HepG2 (cell line): ENCODE data around the gene ANO2. TPM values are rescaled to one million over a fixed set of nuclear protein-coding genes. Genes with fewer than 3 reads are reported as not detected.

Experiments
- ATAC-seq: fragments of 200-7000 bp; cut with Tn5 transposase; 3 replicates; pipeline ENCODE4 v1.9.1; 2020; ENCODE audit warnings: mild to moderate bottlenecking, moderate library complexity
- BruUV-seq: library from RNA; stranded (reverse); fragments of 400-500 nt; replicated peaks from 2 replicates; lab custom pipeline; 2021; lab: Mats Ljungman, UMichigan
- CTCF ChIA-PET: fragments of 300-600 bp; formaldehyde crosslinking; extraction: SDS; loops from one replicate; lab custom pipeline; 2021; ENCODE audit warnings: low total read pairs, inconsistent platforms, low intra/inter-chr PET ratio; lab: Yijun Ruan, JAX
- POLR2A ChIA-PET: fragments of 350-600 bp; sonication (Branson Sonifier 250); formaldehyde crosslinking; loops from one replicate; lab custom pipeline; 2020; ENCODE audit warnings: antibody characterized with exemption, inconsistent platforms; lab: Yijun Ruan, JAX
- DNase-seq: peaks from one replicate; pipeline ENCODE4 v3.0.0-alpha.2; 2015; ENCODE audit warnings: low spot score
- FAIRE-seq: peaks from 3 replicates; lab custom pipeline; 2011; peaks lifted over from hg19 to GRCh38; lab: Jason Lieb, UNC
- H2AFZ ChIP-seq: one replicate; pipeline ENCODE4 v1.6.1; 2011; ENCODE audit warnings: low read length, inconsistent platforms
- H3K27ac ChIP-seq: fragments of 300-600 bp; 3 replicates; pipeline ENCODE4 v1.8.0; 2011; ENCODE audit warnings: mixed run types, mild to moderate bottlenecking, mixed read lengths, low read length, inconsistent platforms; ENCODE audit not compliant: insufficient read depth; ENCODE audit errors: extremely low read length
- H3K27me3 ChIP-seq, 2 experiments: fragments of 200-600 bp in 1 of 2; 2 replicates in 1 of 2; 3 replicates in 1 of 2; pipeline versions ENCODE4 v1.6.0 to v1.8.0; 2011; ENCODE audit warnings: low read length in 2 of 2, mild to moderate bottlenecking in 2 of 2, moderate library complexity in 2 of 2, inconsistent platforms in 1 of 2; ENCODE audit not compliant: insufficient read depth in 2 of 2, control insufficient read depth in 1 of 2
- H3K36me3 ChIP-seq, 2 experiments: fragments of 200-600 bp in 1 of 2; replicated peaks in 1 of 2; 2 replicates in 1 of 2; 3 replicates in 1 of 2; pipeline versions ENCODE4 v1.5.1 to v1.8.0; 2011; ENCODE audit warnings: low read length in 2 of 2, inconsistent platforms in 1 of 2; ENCODE audit not compliant: insufficient read depth in 2 of 2, control insufficient read depth in 1 of 2
- H3K4me1 ChIP-seq: 2 replicates; pipeline ENCODE4 v1.5.1; 2012; ENCODE audit warnings: low read length, inconsistent platforms; ENCODE audit not compliant: insufficient read depth
- H3K4me2 ChIP-seq: 2 replicates; pipeline ENCODE4 v1.6.0; 2011; ENCODE audit warnings: low read depth, low read length, inconsistent platforms
- H3K4me3 ChIP-seq, 3 experiments: fragments of 200-600 bp in 1 of 3; sonication (generic), shearing (Covaris generic) in 1 of 3; replicated peaks in 1 of 3; 2 replicates each; pipeline ENCODE4 v1.5.1; 2011 to 2016; ENCODE audit warnings: low read length in 3 of 3, inconsistent platforms in 2 of 3, low read depth in 2 of 3, mild to moderate bottlenecking in 2 of 3, control low read depth in 1 of 3, mixed read lengths in 1 of 3; ENCODE audit not compliant: insufficient read depth in 1 of 3
- H3K79me2 ChIP-seq: one replicate; pipeline ENCODE4 v1.6.1; 2011; ENCODE audit warnings: low read length, inconsistent platforms; ENCODE audit not compliant: insufficient read depth
- H3K9ac ChIP-seq: 2 replicates; pipeline ENCODE4 v1.6.0; 2011; ENCODE audit warnings: mild to moderate bottlenecking, low read depth, low read length, inconsistent platforms; ENCODE audit not compliant: insufficient read depth
- H3K9me3 ChIP-seq: 2 replicates; pipeline ENCODE4 v1.5.1; 2012; ENCODE audit warnings: mild to moderate bottlenecking, low read length
- H4K20me1 ChIP-seq: 2 replicates; pipeline ENCODE4 v1.6.0; 2011; ENCODE audit warnings: inconsistent platforms, mild to moderate bottlenecking, low read length, moderate library complexity; ENCODE audit not compliant: insufficient read depth
- JUNB ChIP-seq: sonication (generic); formaldehyde crosslinking; IDR thresholded peaks from 2 replicates; pipeline ENCODE4 v1.8.0; 2022; ENCODE audit warnings: missing genetic modification reagents, mild to moderate bottlenecking, borderline replicate concordance
- NCOA2 ChIP-seq: sonication (generic); formaldehyde crosslinking; IDR thresholded peaks from 2 replicates; pipeline ENCODE4 v1.8.0; 2022; ENCODE audit warnings: inconsistent platforms
- NRL ChIP-seq: sonication (generic); formaldehyde crosslinking; IDR thresholded peaks from 2 replicates; pipeline ENCODE4 v1.5.0; 2020; ENCODE audit warnings: missing genetic modification reagents, mild to moderate bottlenecking, moderate library complexity, borderline replicate concordance
- PLRG1 ChIP-seq: fragments of 450-650 bp; conservative IDR thresholded peaks from 2 replicates; pipeline ENCODE4 v1.6.1; 2016
- REL ChIP-seq: sonication (generic); formaldehyde crosslinking; conservative IDR thresholded peaks from 2 replicates; pipeline ENCODE4 v1.8.0; 2022; ENCODE audit warnings: mild to moderate bottlenecking, missing genetic modification reagents, moderate library complexity
- SOX6 ChIP-seq, 2 experiments: fragments of 450-650 bp in 1 of 2; sonication (generic) in 1 of 2; formaldehyde crosslinking in 1 of 2; IDR thresholded peaks; 2 replicates each; pipeline versions ENCODE4 v1.4.0 to v1.6.1; 2017 to 2020; ENCODE audit warnings: antibody characterized with exemption in 1 of 2, mild to moderate bottlenecking in 1 of 2, missing genetic modification reagents in 1 of 2
- TRIM24 ChIP-seq: sonication (generic); formaldehyde crosslinking; IDR thresholded peaks from 2 replicates; pipeline ENCODE4 v1.8.0; 2022; ENCODE audit warnings: mild to moderate bottlenecking, missing genetic modification reagents
- ZBTB25 ChIP-seq: IDR thresholded peaks from 2 replicates; pipeline ENCODE4 v1.6.1; 2018; ENCODE audit warnings: missing genetic modification reagents
- ZC3H4 ChIP-seq: sonication (generic); formaldehyde crosslinking; IDR thresholded peaks from 2 replicates; pipeline ENCODE4 v1.4.0; 2020; ENCODE audit warnings: missing genetic modification reagents, borderline replicate concordance
- ZNF615 ChIP-seq: sonication (generic); formaldehyde crosslinking; IDR thresholded peaks from 2 replicates; pipeline ENCODE4 v1.5.0; 2020; ENCODE audit warnings: mild to moderate bottlenecking, missing genetic modification reagents, borderline replicate concordance
- ZNF691 ChIP-seq: sonication (generic); formaldehyde crosslinking; IDR thresholded peaks from 2 replicates; pipeline ENCODE4 v1.4.0; 2020; ENCODE audit warnings: missing genetic modification reagents, low read depth, mild to moderate bottlenecking, borderline replicate concordance
- ZNF792 ChIP-seq: IDR thresholded peaks from 2 replicates; pipeline ENCODE4 v1.6.1; 2016
- WGBS: methylation state at CpG from one replicate; pipeline ENCODE4 v1.1.6; 2017; ENCODE audit warnings: low lambda C conversion rate; 5-methylcytosine and 5-hydroxymethylcytosine counted together
- in situ Hi-C: cut with HindIII; loops from 2 replicates; pipeline ENCODE4 v1.10.0; 2017; ENCODE audit warnings: low pct_unique_long_range_greater_than_20kb; ENCODE audit not compliant: extremely low pct_ligation_motif_present
- intact Hi-C: fragments of 100-400 bp; cut with micrococcal nuclease; formaldehyde crosslinking; loops from one replicate; pipeline ENCODE4 v1.10.0; 2022; ENCODE audit not compliant: unreplicated experiment
- polyA plus RNA-seq, 8 experiments: library from polyadenylated mRNA; depleted of rRNA in 3 of 8; stranded (reverse) in 7 of 8; unstranded in 1 of 8; fragments of >200 nt; fragmentation: Illumina TruSeq in 4 of 8; extraction: Trizol in 4 of 8; gene quantifications; 2 replicates each; pipeline versions ENCODE4 v1.2.1 to v1.2.3, GENCODE V29; 2011 to 2016; ENCODE audit warnings: low read depth in 4 of 8, missing spikeins in 1 of 8, mixed read lengths in 1 of 8; ENCODE audit not compliant: insufficient read depth in 1 of 8
- total RNA-seq, 5 experiments: library from RNA; depleted of rRNA; stranded (reverse); fragments of >200 nt; fragmentation: Illumina TruSeq; extraction: Trizol; gene quantifications; 2 replicates each; pipeline ENCODE4 v1.2.3, GENCODE V29; 2016; ENCODE audit warnings: low read depth in 1 of 5

The ANO2 gene
- total and polyA plus RNA-seq, 2 of the 13 experiments (the other 11 are each of a cell fraction or from before 2014, with no cell fraction given) = 0.18 TPM; not detected in 1

DNA sequence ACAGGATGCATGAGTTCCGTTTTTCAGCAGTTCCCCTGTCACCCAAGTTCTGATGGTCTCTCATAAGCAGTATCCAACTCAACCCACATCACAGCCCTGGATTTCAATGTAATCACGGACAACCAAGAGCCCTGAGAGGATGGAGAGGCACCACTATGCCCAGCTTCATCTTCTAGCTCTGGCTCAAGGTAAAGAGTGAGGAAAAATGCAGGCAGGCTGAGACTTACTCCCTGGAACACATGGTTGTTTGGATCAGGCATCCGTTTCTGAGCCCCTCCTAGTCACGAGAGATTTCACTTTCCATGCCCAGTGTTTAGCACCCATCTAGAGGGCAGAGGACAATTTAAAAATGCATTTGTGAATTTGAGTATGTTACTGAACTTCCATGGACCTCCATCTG, 45.0 kb downstream of the ANO2 start:
- 0% methylated on average over 4 of the region's 4 CpGs for WGBS
- peaks cover 0 to 12% of the 10 kb centered on the region in 2 experiments; a peak in 2 of 5 replicates for H3K27me3 ChIP-seq
- intact Hi-C loops = no loop called here
- no peaks in the 10 kb centered on the region for H3K36me3 ChIP-seq
- H3K4me3 ChIP-seq = no peak overlapping the region
- H2AFZ ChIP-seq = no peak overlapping the region
- in situ Hi-C loops = no loop called here
- no peak for TF ChIP-seq ZNF615
- TF ChIP-seq ZNF691 = no peak
- TF ChIP-seq NCOA2 (CRISPR knock-in tag) = no peak
- no peak for TF ChIP-seq REL (CRISPR knock-in tag)
- no peak for TF ChIP-seq JUNB (CRISPR knock-in tag)
- TF ChIP-seq ZNF792 (CRISPR knock-in tag) = no peak
- no peak for TF ChIP-seq ZBTB25
- TF ChIP-seq ZC3H4 (CRISPR knock-in tag) = no peak
- no peak for TF ChIP-seq TRIM24 (CRISPR knock-in tag)
- TF ChIP-seq SOX6 (IDR thresholded peaks at IDR 0.05) = no peak
- no peak for TF ChIP-seq SOX6 (CRISPR knock-in tag; IDR thresholded peaks at IDR 0.05)
- no peak for TF ChIP-seq NRL
- no peak for TF ChIP-seq PLRG1
- TF ChIP-seq, all 625 proteins: peak for 0
- no peaks in the 10 kb centered on the region for H3K4me1 ChIP-seq
- CTCF ChIA-PET = no interaction called here
- H3K9me3 ChIP-seq = no peaks in the 10 kb centered on the region
- no peak overlapping the region for H3K9ac ChIP-seq
- DNase-seq (no peak), ATAC-seq (no peak), FAIRE-seq (no peak)
- BruUV-seq = no TSS peak
- no peaks in the 10 kb centered on the region for H4K20me1 ChIP-seq
- H3K4me2 ChIP-seq = no peak overlapping the region
- no peak overlapping the region for H3K27ac ChIP-seq
- POLR2A ChIA-PET = no interaction called here
- H3K79me2 ChIP-seq = no peaks in the 10 kb centered on the region
